Measurements from ENCODE around the gene C4BPA.

DNA sequence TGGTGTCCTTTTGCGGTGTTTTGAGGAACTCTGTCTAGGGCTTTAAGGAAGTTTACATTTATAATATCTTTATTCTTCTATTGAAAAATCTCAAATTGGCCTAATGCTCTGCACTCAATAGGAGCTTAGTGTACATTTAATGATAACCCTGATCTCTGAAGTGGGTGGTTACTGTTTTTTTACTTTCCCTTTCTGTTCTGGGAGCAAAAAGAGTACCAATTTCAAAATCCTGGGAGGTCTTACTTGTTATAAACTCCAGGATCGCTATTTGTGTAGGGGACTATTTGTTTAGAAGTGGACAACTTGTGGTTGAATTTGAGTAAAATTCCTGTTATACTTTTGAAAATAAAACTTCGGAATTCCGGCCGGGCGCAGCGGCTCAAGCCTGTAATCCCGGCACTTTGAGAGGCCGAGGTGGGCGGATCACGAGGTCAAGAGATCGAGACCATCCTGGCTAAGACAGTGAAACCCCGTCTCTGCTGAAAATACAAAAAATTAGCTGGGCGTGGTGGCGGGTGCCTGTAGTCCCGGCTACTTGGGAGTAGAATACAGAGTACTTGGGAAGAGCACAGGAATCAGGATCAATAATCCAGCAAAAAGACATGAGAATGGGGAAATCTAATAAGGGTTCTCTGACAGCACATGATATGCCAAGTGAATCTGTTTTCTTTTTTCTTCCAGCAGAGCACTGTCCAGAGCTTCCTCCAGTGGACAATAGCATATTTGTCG lies 14.2 kb upstream of the C4BPA start:
- TF ChIP-seq, protein P1, sequence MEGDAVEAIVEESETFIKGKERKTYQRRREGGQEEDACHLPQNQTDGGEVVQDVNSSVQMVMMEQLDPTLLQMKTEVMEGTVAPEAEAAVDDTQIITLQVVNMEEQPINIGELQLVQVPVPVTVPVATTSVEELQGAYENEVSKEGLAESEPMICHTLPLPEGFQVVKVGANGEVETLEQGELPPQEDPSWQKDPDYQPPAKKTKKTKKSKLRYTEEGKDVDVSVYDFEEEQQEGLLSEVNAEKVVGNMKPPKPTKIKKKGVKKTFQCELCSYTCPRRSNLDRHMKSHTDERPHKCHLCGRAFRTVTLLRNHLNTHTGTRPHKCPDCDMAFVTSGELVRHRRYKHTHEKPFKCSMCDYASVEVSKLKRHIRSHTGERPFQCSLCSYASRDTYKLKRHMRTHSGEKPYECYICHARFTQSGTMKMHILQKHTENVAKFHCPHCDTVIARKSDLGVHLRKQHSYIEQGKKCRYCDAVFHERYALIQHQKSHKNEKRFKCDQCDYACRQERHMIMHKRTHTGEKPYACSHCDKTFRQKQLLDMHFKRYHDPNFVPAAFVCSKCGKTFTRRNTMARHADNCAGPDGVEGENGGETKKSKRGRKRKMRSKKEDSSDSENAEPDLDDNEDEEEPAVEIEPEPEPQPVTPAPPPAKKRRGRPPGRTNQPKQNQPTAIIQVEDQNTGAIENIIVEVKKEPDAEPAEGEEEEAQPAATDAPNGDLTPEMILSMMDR (conservative IDR thresholded peaks at IDR 0.05 in 1 of 2, IDR thresholded peaks at IDR 0.05 in 1 of 2; ENCODE audit: extremely low read depth in 1 of 2, insufficient read depth in 1 of 2, low read depth in 1 of 2, low read length in 2 of 2): no peak
- no peak for TF ChIP-seq EZH2 (IDR thresholded peaks at IDR 0.05; ENCODE audit: borderline replicate concordance, low read length)
